GM12875 (cell line): Measurements from ENCODE around the gene BRI3.

ENCODE experiments used
- H3K4me3 ChIP-seq: one replicate; pipeline ENCODE4 v1.5.1; 2011; ENCODE audit warnings: low read depth, low read length, control low read depth
- CTCF ChIP-seq: IDR thresholded peaks from 2 replicates; pipeline ENCODE4 v1.5.1; 2011; ENCODE audit warnings: low read depth, mild to moderate bottlenecking, control low read depth, inconsistent platforms, low read length, moderate library complexity, borderline replicate concordance; ENCODE audit not compliant: insufficient read depth

Gene BRI3

GRCh38 chr7:98335411-98335977 lies 54.0 kb downstream of the BRI3 start:
- H3K4me3 ChIP-seq, result no peak overlapping the region
- no peak for TF ChIP-seq CTCF

- H3K4me3 ChIP-seq, result no peak overlapping the region
- TF ChIP-seq CTCF, result no peak
These were observed 57.0 kb downstream of the BRI3 start for GRCh38 chr7:98338441-98338840.

GRCh38 chr7:98339043-98339442 lies 57.6 kb downstream of the BRI3 start:
- TF ChIP-seq CTCF, result no peak
- H3K4me3 ChIP-seq, result no peak overlapping the region

- TF ChIP-seq CTCF, result no peak
- no peak overlapping the region for H3K4me3 ChIP-seq
These were observed 59.6 kb downstream of the BRI3 start for GRCh38 chr7:98341106-98341505.
